GM19463 (cell line): ENCODE measurements around the gene SCART1.
"Not testable (repeated sequence)": the region's sequence is repeated elsewhere in the genome, so short reads cannot be mapped to it uniquely, and the experiment has no call there.

Experiments
- ATAC-seq: cut with Tn5 transposase; IDR thresholded peaks from one replicate; pipeline ENCODE4 v1.9.1; 2021; ENCODE audit warnings: mild to moderate bottlenecking, moderate library complexity; ENCODE audit not compliant: unreplicated experiment

SCART1 gene

DNA sequence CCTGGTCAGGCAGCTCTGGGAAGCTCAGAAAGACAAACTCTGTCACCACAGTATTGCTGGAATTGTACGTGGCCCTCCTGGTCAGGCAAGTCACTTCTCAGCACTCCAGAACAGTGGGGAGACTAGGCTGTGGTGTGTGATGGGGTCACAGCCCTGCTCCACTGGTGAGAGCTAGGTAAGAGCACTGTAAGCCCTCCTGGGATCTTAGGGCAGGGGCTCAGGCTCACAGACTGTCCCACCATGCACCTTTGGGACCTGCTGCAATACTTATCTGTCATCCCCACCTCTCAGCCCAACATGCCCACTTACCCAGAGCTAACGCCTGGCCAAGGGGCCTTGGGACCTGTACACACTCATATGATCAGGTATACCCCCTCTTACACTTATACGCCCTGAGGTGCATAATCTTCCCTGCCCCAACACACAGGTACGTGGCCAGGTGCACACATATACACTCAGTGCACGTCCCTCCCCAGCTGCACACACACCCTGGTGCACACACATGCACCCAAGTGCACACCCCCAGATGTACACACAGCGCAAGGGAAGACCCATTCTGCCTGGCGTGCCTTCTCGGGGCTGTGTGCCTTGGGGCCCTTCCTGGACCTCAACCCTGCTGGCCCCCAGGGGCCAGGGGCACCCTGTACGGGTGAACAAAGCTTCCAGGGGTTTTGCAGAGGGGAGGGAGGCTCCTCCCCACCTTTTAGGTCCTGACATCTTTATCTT, 21.7 kb upstream of the SCART1 start:
- ATAC-seq: not testable (repeated sequence)

DNA sequence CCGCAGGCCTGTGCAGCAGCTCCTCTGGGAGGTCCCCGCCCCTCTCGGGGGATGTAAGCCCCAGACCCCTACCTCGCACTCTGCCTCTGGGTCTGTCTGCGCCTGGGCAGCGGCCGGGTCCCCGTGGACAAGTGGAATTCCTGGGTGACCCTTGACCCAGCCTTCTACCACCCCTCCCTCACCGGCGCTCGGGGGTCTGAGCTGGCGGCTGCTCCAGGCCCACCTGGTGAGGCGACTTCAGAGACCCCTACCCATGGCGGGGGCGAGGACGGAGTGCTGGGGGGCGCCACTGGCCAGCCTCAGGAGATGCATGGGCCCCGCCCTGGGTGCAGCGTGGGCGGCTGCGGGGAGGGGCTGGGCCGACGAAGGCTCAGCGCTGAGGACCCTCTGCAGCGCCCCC, 21.0 kb upstream of the SCART1 start:
- not testable (repeated sequence) for ATAC-seq

DNA sequence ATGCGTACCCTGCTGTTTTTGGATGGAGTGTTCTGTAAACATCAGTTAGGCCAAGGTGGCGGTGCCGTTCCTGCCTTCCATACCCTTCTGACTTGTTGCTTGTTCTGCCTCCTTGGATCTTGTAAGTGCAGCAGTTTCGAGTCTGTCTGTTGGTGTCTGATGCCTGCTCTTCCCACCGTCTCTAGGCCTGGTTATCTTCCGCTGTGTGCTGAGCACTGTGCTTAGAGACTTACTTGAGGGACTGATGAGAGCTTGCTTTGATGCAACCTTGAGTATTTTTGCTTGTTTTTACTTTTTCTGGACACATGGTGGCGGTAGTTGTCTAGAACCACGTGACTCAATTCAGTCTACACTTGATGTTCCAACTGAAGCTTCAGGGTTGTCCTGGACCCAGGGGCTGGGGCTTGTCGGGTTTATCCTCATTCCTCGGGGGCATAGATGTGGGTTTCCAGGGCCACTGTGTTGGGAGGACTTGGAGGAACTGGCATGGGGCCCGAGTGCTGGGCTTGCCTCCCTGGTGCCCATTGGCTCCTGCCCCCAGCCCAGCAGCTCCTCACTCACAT, 15.0 kb upstream of the SCART1 start:
- ATAC-seq: no peak

DNA sequence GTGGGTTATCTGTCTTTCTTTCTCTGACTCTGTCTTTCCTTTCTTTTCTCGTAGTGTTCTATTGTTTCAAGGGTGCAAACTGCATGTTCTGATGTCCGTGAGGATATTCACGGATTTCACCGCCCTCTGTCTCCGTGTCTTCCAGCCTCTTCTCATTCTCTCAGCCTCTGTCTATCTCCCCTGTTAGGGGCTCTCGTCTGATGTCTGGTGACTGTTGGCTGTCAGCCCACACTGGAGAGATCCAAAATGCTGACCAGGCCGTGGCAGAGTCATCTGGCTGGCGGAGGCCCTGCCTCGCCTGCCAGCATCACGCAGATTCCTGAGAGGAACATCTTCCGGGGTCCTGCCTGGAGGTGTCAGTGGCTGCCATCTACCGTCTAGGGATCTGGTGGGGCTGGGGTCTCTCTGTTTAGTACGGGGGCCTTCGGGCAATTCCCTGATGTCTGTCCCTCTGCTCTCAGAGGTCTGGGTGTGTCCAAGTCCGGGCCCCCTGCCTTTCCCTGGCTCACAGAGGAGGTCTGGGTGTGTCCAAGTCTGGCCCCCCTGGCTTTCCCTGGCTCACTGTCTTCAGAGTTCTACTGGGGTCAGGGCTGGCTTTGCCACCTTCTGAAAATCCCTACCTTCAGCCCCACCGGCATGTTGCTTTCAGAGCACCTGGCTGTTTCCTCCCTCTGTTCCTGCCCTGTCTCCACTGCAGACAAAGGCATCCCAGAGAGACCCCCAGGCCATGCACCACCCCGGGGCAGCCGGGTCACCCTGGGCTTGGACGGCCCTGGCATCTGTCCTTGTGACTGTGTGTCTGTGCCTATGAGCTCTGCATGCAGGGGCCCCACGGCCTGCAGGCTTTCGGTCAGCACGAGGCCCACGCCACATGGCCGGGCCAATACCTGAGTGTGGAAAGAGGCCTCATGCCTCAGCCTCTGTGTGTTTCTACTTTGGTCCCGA, 14.0 kb upstream of the SCART1 start:
- ATAC-seq: no peak

DNA sequence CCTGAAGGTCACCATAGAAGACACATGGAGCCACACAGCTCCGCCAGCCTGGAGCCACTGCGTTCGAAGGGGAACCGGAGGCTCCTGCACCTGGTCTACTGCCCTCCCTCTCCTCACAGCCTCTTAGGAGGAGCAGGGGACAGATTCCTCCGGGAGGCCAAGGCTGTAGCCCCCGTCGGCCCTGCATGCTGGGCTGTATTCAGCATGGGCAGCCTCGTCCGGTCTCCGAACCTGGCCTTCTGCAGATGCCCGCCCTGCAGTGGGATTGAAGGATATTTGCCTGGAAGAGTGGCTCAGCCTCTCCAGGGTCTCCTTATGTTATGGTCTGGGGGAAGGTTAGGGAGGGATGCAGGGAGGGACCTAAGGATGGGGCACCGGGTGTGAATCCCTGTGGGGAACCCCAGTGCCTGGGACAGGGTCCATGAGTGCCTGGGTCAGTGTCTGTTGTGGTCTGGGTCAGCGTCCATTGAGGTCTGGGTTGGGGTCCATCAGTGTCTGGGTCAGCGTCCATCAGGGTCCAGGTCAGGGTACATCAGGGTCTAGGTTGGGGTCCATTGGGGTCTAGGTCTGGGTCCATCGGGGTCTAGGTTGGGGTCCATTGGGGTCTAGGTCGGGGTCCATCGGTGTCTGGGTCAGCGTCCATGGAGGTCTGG, 13.0 kb upstream of the SCART1 start:
- no peak for ATAC-seq

DNA sequence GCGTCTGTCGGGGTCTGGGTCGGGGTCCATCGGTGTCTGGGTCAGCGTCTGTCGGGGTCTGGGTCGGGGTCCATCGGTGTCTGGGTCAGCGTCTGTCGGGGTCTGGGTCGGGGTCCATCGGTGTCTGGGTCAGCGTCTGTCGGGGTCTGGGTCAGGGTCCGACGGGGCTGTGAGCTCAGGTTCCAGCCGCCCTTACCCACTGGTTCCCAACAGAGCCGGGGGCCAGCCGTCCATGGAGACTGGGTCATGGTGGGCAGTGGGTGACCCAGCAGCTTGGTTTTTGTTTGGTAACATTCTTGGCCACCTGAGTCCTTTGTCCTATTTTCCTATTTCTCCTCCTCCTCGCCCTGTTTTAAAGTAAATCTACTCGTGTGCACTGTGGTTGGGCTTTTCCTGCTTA, 12.4 kb upstream of the SCART1 start:
- not testable (repeated sequence) for ATAC-seq

DNA sequence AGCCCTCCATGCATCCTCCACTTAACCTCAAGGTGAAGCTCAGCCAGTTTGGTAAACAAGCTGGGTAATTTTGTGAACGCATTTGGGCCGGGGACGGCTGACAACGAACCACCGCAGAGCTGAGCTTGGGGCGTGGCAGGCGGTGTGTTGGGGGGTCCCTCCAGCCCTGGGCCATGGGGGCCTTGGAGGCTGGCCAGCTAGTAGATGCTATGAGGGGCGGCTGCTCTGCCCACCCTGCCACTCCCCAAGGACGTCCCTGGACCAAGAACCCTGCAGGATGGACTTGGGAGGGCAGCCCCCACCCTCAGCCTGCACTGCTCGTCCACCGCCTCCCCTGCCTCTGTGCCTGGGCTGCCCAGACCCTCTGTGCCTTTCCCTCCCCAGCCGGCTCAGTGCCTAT, 12.0 kb upstream of the SCART1 start:
- no peak for ATAC-seq

DNA sequence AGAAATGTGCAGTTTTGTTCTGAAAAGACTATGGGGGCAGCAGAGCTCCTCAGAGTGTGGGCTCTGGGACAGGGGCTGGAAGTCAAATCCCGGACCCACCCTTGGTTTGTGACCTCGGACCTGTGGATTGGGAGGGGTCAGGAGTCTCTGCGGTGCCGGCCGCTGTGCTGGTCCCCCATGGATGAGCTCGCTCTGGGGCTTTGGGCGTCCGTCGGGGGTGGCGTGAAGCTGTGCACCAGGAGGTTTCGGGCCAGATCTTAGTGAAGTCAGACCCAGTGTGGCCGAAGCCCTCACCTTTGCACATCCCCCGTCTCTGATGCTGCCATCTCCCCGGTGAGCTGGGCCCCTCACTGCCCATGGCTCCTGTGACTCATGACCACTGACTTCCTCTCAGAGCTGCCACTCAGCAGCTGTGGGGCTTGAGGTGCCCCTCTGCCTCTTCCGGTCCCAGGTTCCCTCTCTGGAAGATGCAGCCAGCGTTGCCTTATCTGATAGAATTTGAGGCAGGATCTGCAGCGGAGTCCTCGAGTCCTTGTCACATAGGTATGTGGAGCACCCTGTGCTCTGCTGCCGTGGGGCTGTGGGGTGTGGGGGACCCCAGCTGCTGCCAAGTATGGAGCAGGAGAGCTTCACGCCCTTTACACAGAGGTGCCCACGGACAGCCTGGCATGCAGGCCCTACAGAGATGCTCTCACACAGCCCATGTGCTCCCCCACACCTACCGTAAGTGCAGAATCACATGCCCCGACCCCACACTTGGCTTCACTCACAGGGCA, 11.4 kb upstream of the SCART1 start:
- ATAC-seq: no peak

DNA sequence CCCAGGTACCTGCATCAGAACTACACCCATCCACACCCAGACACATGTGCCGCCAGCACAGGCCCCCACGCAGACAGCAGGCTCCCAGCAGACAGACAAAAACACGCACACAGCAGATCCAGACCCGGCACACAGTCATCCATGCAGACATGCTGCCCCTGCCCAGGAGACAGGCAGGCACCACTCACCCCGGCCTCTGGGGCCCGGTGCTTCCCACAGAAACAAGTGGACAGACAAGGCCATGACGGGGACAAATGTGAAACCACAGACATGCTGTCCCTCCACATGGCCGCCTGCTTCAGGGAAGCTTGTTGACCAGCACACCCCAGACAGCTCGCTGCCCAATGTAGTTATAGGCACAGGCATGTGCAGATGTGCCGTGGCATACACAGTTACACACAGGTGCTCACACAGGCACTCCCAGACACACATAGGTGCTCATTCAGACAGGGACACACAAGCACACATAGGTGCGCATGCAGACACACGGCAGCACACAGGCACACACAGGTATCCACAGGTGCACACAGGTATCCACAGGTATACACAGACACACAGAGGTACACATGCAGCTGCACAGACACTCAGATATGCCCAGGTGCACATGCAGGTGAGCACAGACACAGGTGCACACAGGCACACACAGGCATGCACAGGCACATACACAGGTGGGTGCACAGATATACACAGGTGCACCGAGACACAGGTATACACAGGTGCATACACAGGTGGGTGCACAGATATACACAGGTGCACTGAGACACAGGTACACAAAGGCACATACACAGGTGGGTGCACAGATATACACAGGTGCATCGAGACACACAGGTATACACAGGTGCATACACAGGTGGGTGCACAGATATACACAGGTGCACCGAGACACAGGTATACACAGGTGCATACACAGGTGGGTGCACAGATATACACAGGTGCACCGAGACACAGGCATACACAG, 10.5 kb upstream of the SCART1 start:
- no peak for ATAC-seq

DNA sequence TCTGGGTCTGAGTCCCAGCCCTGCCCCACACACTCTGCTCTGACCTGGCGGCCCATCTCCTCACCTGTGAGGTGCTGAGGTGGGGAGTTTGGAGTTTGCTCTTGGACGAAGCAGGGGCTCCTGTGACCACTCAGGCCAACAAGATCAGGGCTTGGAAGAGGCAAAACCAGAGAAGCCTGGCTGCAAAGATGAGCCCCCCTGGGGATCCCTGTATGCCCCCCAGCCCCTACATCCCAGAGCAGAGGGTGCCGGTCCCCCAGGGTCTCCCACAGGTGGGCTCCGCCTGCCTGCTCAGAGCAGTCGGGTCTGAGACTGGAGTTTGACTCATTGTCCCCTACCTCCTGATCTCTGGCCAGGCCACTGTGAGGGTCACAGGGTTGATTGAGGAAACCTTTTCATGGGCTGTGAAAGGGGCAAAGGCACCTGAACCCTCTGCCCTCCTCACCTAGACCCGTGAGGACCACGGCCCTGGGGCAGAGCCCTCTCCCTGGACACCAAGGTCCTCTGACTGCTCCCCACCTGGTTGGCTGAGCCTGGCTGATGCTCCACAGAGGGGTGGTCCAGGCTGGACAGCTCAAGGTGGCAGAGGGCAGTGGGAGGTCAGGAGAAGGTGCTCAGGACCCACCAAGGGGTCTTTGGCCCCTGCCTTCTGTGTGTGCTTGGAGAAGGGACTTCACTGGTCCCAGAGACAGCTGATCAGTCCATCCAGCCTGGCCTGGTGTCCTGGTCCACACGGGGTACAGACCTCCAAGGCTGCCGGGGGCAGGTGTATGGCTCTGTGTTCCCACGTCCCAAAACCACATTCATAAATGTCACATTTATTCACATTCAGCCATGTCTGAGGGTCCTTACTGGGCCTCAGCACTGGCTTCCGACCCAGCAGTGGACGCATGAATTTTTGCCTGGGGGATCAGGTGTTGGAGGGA, 9.1 kb upstream of the SCART1 start:
- no peak for ATAC-seq

DNA sequence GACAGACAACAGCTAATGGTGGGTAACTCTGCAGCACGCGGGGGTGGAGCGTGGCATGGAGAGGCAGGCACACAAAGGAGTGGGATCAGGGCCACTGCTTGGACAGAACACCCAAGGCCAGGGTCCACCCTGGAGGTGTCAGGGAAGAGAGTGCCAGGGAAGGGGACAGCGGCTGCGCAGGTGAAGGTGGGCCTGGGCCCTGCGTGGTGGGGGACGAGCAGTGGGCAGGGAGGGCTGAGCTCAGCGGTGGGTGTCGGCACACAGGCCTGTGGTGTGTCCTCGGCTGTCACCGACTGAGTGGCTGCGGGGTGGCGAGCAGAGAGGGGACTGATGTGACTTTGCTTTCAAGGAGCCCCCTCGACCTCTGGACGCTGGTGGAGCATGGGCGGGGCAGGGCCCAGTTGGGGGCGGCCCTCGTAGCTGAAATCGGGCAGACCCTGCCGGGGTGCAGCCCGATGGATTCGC, 8.4 kb upstream of the SCART1 start:
- no peak for ATAC-seq

DNA sequence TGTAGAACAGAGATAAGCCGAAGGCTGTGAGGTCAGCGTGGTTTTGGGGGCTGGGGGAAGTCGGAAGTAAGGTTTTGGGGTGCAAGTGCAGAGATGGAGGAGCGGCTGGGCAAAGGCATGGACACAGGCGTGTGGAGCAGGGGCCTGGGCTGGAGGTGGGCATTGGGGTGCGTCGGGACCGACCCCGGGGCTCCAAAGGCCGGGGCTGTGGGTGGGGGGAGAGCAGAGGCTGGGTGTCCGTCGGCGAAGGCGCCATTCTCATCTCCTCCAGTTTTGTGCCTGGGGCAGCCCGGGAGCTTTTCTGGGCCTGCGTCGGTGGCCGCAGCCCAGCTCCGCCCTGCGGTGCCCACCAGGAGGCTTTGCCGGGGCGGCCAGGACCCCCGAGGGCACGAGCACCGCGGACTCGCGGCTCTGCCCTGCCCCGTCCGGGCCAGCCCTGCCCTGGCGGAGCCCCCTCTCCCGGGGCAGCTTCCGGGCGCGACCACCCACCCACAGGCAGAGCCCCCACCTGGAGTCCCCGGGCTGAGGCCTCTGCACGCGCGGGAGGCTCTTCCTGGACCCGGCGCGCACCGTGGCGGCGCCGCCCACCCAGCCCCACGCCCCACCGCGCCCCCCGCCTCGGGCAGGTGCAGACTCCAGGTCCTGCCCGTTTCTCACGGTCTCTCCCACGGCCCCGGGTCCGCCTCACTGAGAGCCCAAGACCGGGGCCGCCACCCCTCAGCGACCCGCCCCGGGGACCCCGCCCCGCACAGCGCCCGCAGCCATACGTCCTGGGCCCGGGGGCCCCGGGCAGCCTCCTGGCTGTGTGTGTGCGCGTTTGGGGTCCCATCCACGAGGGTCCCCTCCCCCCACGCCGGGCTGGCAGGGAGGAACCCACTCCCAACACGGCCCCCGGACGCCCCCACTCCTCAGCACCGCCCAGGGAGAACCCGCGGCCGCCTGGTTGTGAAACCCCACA, 7.7 kb upstream of the SCART1 start:
- no peak for ATAC-seq

DNA sequence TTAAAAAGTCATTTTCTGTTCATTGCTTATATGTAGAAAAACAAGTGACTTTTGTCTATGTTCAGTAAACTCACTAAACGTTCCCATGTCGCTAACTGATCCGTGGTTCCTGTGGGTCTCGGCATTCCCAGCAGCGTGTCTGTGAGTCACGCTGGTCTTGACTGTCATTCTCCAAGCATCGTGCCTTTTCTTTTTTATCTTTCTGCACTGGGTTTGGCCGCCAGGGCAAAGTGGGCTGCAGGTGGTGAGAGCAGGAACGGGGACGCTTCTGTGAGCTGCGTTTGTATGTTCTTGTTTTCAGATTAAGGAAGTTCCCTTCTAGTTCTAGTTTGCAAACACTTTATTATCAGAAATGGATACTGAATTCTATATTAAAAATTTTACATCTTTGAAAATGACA, 6.8 kb upstream of the SCART1 start:
- no peak for ATAC-seq

DNA sequence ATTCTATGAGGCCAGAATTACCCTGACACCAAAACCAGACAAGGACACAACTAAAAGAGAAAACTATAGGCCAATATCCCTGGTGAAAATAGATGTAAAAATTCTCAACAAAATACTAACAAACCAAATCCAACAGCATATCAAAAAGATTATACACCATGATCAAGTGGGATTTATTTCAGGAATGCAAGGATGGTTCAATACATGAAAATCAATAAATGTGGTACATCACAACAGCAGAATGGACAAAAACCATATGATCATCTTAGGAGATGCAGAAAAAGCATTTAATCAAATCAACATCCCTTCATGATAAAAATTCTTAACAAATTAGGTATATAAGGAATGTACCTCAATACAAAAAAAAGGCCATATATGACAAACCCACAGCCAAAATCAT, 5.6 kb upstream of the SCART1 start:
- ATAC-seq: no peak

DNA sequence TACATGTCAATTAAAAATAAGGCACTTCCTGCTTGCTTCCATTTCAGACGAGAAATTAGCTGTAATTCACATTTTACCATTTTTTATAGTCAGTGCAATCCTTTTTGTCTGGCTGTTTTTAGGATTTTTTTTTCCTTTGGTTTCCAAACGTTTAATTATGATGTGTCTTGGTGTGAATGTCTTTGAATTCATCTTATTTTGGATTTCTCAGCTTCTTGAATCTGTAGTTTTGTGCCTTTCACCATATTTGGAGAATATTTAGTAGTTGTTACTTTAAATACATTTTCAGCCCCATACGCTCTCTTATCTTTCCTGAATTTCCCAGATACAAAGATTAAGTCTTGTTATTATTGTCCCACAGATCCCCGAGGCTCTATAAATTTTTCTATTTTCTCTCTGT, 2.4 kb upstream of the SCART1 start:
- no peak for ATAC-seq

DNA sequence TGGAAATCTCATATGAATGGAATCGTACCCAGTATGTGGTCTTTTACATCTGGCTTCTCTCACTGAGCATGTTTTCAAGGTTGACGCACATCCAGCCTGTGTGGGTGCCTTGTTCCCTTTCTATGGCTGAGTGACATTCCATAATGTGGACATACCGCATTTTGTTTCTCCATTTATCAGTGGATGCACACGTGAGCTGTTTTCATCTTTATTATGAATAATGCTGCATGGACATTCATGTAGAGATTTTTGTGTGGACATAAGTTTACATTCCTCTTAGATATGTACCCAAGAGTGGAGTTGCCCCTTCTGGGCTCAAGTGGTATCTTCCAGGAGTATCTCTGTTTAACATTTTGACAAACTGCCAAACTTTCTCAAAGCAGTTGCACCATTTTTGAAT, 1.3 kb upstream of the SCART1 start:
- ATAC-seq: no peak

DNA sequence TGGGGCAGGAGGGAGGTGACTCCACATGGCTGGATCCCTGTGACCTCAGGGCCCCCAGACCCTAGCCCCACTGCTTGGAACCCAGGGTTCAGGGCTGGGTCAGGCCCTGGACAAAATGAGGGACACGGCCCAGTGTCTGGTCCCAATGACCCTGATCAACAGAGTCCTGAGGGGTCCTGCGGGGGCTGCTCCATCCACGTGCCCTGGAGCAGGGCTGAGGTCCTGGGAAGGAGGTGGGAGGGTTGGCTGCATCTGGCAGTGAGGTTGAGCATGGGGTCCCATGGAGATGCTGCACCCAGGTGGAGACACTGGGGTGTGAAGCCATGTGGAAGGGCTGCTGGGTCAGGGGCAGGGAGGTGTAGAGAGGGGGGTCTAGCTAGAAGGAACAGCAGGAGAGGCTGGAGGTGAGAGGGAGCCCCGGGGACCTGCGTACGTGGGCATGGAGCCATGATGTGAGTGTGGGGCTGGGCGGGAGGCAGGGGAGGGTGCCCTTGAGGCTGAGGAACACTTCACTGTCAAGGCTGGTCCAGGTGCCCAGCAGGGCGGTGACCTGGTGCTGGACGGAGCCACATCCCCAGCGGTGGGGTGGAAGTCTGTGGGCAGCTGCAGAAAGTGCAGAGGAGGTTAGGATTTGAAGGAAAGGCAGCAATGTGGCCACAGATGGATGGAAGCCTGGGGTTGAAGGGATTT, 604 bp downstream of the SCART1 start:
- no peak for ATAC-seq
